Bronchial epithelial cell (primary cell): Measurements from ENCODE around the gene CBX3. TPM values are rescaled to one million over a fixed set of nuclear protein-coding genes. Genes with fewer than 3 reads are reported as not detected.
"Not testable (repeated sequence)": the region's sequence is repeated elsewhere in the genome, so short reads cannot be mapped to it uniquely, and the experiment has no call there.

ENCODE experiments used
- DNase-seq: peaks from one replicate; pipeline ENCODE4 v3.0.0-alpha.2; 2010; ENCODE audit warnings: low read depth
- FAIRE-seq: peaks from 2 replicates; lab custom pipeline; 2011; peaks lifted over from hg19 to GRCh38; lab: Jason Lieb, UNC
- H3K27me3 ChIP-seq: 2 replicates; pipeline ENCODE4 v1.5.1; 2011; ENCODE audit warnings: low read length; ENCODE audit not compliant: control insufficient read depth, insufficient read depth
- H3K36me3 ChIP-seq: 2 replicates; pipeline ENCODE4 v1.5.1; 2011; ENCODE audit warnings: low read length; ENCODE audit not compliant: control insufficient read depth, insufficient read depth
- H3K4me3 ChIP-seq: 2 replicates; pipeline ENCODE4 v1.5.1; 2011; ENCODE audit warnings: mild to moderate bottlenecking, low read depth, low read length, control low read depth
- CTCF ChIP-seq: IDR thresholded peaks from 2 replicates; pipeline ENCODE4 v1.5.1; 2011; ENCODE audit warnings: mild to moderate bottlenecking, moderate library complexity, low read length, control low read depth, inconsistent platforms; ENCODE audit not compliant: insufficient read depth, severe bottlenecking
- total RNA-seq: library from RNA; depleted of rRNA; stranded (reverse); fragments of >200 nt; gene quantifications from 2 replicates; pipeline ENCODE4 v1.2.1, GENCODE V29; 2014

Gene CBX3
- total RNA-seq, 1 donor from 2014 or later: 87.7 TPM

DNA sequence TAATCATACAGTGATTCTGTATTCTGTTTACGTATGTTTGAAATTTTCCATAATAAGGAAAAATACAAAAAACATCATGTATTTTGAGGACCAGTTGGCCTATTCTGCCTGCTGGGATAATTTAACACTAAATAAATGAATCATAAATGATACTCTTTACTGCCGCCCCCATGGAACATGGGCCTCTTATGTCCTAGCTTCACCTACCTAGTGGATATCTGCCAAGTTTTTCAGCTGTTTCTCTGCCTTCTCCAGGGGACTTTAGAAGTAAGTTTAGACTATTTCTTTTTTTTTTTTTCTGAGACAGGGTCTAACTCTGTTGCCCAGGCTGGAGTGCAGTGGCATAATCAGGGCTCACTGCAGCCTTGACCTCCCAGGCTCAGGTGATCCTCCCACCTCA lies 39.1 kb upstream of the CBX3 start:
- Histone ChIP-seq H3K27me3 (no peaks in the 10 kb centered on the region), H3K4me3 (no peak overlapping the region), H3K36me3 (no peaks in the 10 kb centered on the region)
- no peak for TF ChIP-seq CTCF
- no peak for DNase-seq
- FAIRE-seq: no peak

- not testable (repeated sequence) for FAIRE-seq, H3K36me3 ChIP-seq, H3K27me3 ChIP-seq
Observed at GRCh38 chr7:26163804-26164203, 37.7 kb upstream of the CBX3 start.

GRCh38 chr7:26165950-26166683 lies 35.4 kb upstream of the CBX3 start:
- Histone ChIP-seq H3K36me3 (no peaks in the 10 kb centered on the region), H3K4me3 (no peak overlapping the region), H3K27me3 (no peaks in the 10 kb centered on the region)
- FAIRE-seq (no peak), DNase-seq (no peak)
- no peak for TF ChIP-seq CTCF

More at GRCh38 chr7:26163804-26164203, 37.7 kb upstream of the CBX3 start:
- DNase-seq, H3K4me3 ChIP-seq: not testable (repeated sequence)

DNA sequence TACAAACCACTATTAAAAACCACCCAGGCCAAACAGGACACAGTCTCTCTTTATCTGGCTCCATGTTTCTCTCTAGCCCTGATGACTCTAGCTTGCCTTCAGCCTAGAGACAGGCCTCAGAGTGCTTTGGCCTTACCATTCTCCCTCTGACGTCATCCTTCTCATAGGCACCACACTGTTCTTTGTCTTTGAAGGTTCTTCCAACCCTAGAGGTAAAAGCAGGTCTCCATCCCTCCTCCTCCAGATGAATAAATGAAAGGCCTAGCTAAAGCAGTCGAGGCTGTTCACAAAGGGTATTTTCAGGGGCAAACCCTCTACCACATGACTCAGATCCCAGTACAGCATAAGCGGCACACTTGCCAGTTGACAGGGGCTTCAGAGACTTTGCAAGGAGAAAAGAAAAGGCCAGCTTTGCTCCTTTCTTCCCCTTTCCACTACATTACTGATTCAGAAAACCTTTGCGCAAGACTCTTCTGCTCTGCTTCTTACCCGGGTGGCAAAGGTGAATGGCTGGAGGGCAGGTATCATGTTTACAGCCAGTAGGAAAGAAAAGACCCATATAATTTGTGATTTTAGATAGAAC lies 34.8 kb upstream of the CBX3 start:
- Histone ChIP-seq H3K27me3 (no peaks in the 10 kb centered on the region), H3K4me3 (no peak overlapping the region), H3K36me3 (no peaks in the 10 kb centered on the region)
- no peak for DNase-seq
- TF ChIP-seq CTCF: no peak
- no peak for FAIRE-seq

DNA sequence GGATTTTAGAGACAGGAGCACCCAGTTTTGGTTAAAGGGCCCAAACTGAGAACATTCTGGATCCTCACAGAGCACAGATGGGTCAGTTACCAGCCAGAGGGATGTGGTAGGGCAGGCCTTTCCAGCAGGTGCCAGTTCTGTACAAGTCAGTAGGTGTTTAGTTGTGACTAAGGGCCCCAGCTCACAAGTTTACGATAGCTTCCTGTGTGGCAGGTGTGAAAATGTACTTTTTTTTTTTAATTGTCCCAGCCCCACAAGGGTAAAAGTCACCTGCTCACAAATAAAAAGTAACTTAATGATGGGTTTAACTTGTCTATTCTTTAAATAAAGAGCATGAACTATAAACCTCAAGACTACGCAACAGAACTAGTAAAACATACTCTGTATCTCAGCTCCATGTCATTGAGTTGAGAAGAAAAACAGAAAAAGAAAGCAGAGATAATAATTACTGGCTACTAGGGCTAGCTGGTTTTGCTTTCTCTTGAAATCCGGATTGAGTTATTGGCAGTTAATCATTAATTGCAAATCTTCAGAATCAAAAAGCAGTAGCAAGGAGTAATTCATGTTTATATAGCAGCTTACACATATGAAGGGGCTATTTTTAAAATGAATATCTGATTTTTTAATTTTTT lies 34.1 kb upstream of the CBX3 start:
- FAIRE-seq (no peak), DNase-seq (no peak)
- no peaks in the 10 kb centered on the region for H3K36me3 ChIP-seq
- no peaks in the 10 kb centered on the region for H3K27me3 ChIP-seq
- TF ChIP-seq CTCF: no peak
- no peak overlapping the region for H3K4me3 ChIP-seq

GRCh38 chr7:26168458-26169023 lies 33.0 kb upstream of the CBX3 start:
- no peak overlapping the region for H3K4me3 ChIP-seq
- DNase-seq: no peak
- H3K36me3 ChIP-seq: no peaks in the 10 kb centered on the region
- no peak for TF ChIP-seq CTCF
- no peaks in the 10 kb centered on the region for H3K27me3 ChIP-seq
- FAIRE-seq: no peak
